H1 (cell line): ENCODE data around the gene TNFRSF6B. TPM values are rescaled to one million over a fixed set of nuclear protein-coding genes. Genes with fewer than 3 reads are reported as not detected.

Experiments used
- CTCF ChIA-PET: fragments of 300-600 bp; sonication (Branson Sonifier 250); formaldehyde crosslinking; loops from one replicate; lab custom pipeline; 2021; ENCODE audit not compliant: partially characterized antibody; lab: Charles Lee
- POLR2A ChIA-PET: fragments of 300-600 bp; sonication (Branson Sonifier 250); formaldehyde crosslinking; loops from one replicate; lab custom pipeline; 2021; ENCODE audit warnings: inconsistent platforms; ENCODE audit not compliant: partially characterized antibody; lab: Charles Lee
- DNase-seq, 2 experiments: peaks; one replicate each; pipeline versions ENCODE4 v3.0.0 to v3.0.0-alpha.2; 2010 to 2022; ENCODE audit warnings: low spot score in 2 of 2, low read depth in 1 of 2, mixed read lengths in 1 of 2
- FAIRE-seq: peaks from 2 replicates; lab custom pipeline; 2011; peaks lifted over from hg19 to GRCh38; lab: Jason Lieb, UNC
- H2AFZ ChIP-seq: 2 replicates; pipeline ENCODE4 v1.8.1; 2012; ENCODE audit warnings: low read length, inconsistent platforms
- H2AK5ac ChIP-seq: 2 replicates; pipeline ENCODE4 v1.6.1; 2013; ENCODE audit warnings: low read depth, low read length
- H2BK120ac ChIP-seq: replicated peaks from 2 replicates; pipeline ENCODE3; 2013; ENCODE audit warnings: low read depth, low read length, inconsistent platforms
- H2BK12ac ChIP-seq: 2 replicates; pipeline ENCODE4 v1.6.1; 2013; ENCODE audit warnings: low read depth, low read length
- H2BK15ac ChIP-seq: 2 replicates; pipeline ENCODE4 v1.6.1; 2013; ENCODE audit warnings: low read length
- H2BK20ac ChIP-seq: 2 replicates; pipeline ENCODE4 v1.6.1; 2013; ENCODE audit warnings: low read length
- H2BK5ac ChIP-seq: 2 replicates; pipeline ENCODE4 v1.6.1; 2013; ENCODE audit warnings: low read depth, low read length
- H3K14ac ChIP-seq: 2 replicates; pipeline ENCODE4 v1.6.1; 2013; ENCODE audit warnings: inconsistent platforms; ENCODE audit not compliant: insufficient read length
- H3K18ac ChIP-seq: 2 replicates; pipeline ENCODE4 v1.6.1; 2013; ENCODE audit warnings: low read length; ENCODE audit errors: extremely low read depth
- H3K23ac ChIP-seq: 2 replicates; pipeline ENCODE4 v1.6.1; 2013; ENCODE audit warnings: inconsistent platforms; ENCODE audit not compliant: insufficient read length
- H3K23me2 ChIP-seq: 2 replicates; pipeline ENCODE4 v1.6.1; 2013; ENCODE audit warnings: low read depth, low read length
- H3K27ac ChIP-seq: 2 replicates; pipeline ENCODE4 v1.6.1; 2011; ENCODE audit warnings: low read depth, low read length, inconsistent platforms
- H3K27me3 ChIP-seq, 4 experiments: replicated peaks in 1 of 4; 1 replicate in 1 of 4; 2 replicates in 3 of 4; pipeline versions ENCODE4 v1.6.1 to v1.8.1; 2011 to 2013; ENCODE audit warnings: low read length in 3 of 4, mild to moderate bottlenecking in 3 of 4, inconsistent platforms in 2 of 4, mixed read lengths in 2 of 4, moderate library complexity in 1 of 4; ENCODE audit not compliant: control insufficient read depth in 3 of 4, insufficient read depth in 3 of 4; ENCODE audit errors: extremely low read depth in 1 of 4
- H3K36me3 ChIP-seq, 4 experiments: 2 replicates each; pipeline versions ENCODE4 v1.6.1 to v1.8.1; 2011 to 2013; ENCODE audit warnings: mild to moderate bottlenecking in 4 of 4, low read length in 3 of 4, moderate library complexity in 2 of 4, control low read depth in 1 of 4, inconsistent platforms in 1 of 4; ENCODE audit not compliant: insufficient read depth in 4 of 4, control insufficient read depth in 2 of 4
- H3K4ac ChIP-seq: replicated peaks from 2 replicates; pipeline ENCODE3; 2013; ENCODE audit warnings: low read length, low read depth, mixed read lengths, inconsistent platforms; ENCODE audit not compliant: insufficient read length
- H3K4me1 ChIP-seq, 4 experiments: replicated peaks in 1 of 4; 1 replicate in 1 of 4; 2 replicates in 3 of 4; pipeline versions ENCODE4 v1.6.1 to v1.8.1; 2011 to 2013; ENCODE audit warnings: low read length in 3 of 4, inconsistent platforms in 2 of 4, mixed read lengths in 1 of 4; ENCODE audit not compliant: insufficient read depth in 4 of 4, control insufficient read depth in 3 of 4
- H3K4me2 ChIP-seq, 2 experiments: 2 replicates each; pipeline versions ENCODE4 v1.6.1 to v1.8.1; 2011 to 2013; ENCODE audit warnings: low read depth in 2 of 2, low read length in 2 of 2, control low read depth in 1 of 2, inconsistent platforms in 1 of 2, mild to moderate bottlenecking in 1 of 2; ENCODE audit not compliant: insufficient read depth in 1 of 2
- H3K4me3 ChIP-seq, 4 experiments: fragments of 200-600, 300-600 bp in 1 of 4; sonication (generic), shearing (Covaris generic), sonication (Bioruptor Twin) in 1 of 4; 2 replicates each; pipeline versions ENCODE4 v1.5.1 to v1.8.1; 2011 to 2016; ENCODE audit warnings: low read length in 4 of 4, low read depth in 3 of 4, control low read depth in 2 of 4, inconsistent platforms in 2 of 4, mild to moderate bottlenecking in 2 of 4, mixed read lengths in 1 of 4, moderate library complexity in 1 of 4; ENCODE audit not compliant: insufficient read depth in 2 of 4; ENCODE audit errors: extremely low read depth in 1 of 4
- H3K56ac ChIP-seq: replicated peaks from 2 replicates; pipeline ENCODE3; 2013; ENCODE audit warnings: low read depth, mild to moderate bottlenecking, mixed read lengths, low read length, inconsistent platforms; ENCODE audit not compliant: insufficient read length
- H3K79me1 ChIP-seq: 2 replicates; pipeline ENCODE4 v1.6.1; 2013; ENCODE audit warnings: low read depth, low read length, control low read depth
- H3K79me2 ChIP-seq, 2 experiments: 2 replicates each; pipeline versions ENCODE4 v1.6.1 to v1.8.1; 2012 to 2013; ENCODE audit warnings: low read length in 2 of 2, mild to moderate bottlenecking in 2 of 2, inconsistent platforms in 1 of 2; ENCODE audit not compliant: insufficient read depth in 2 of 2, control insufficient read depth in 1 of 2
- H3K9ac ChIP-seq, 4 experiments: replicated peaks in 1 of 4; 1 replicate in 1 of 4; 2 replicates in 3 of 4; pipeline versions ENCODE4 v1.6.1 to v1.8.1; 2011 to 2013; ENCODE audit warnings: low read depth in 3 of 4, low read length in 3 of 4, control low read depth in 2 of 4, mild to moderate bottlenecking in 2 of 4, moderate library complexity in 2 of 4, inconsistent platforms in 1 of 4; ENCODE audit errors: extremely low read depth in 1 of 4
- H3K9me3 ChIP-seq, 2 experiments: 2 replicates each; pipeline versions ENCODE4 v1.6.1 to v1.8.1; 2012 to 2013; ENCODE audit warnings: mild to moderate bottlenecking in 2 of 2, moderate library complexity in 2 of 2, control low read depth in 1 of 2, inconsistent platforms in 1 of 2, low read depth in 1 of 2, low read length in 1 of 2, mixed read lengths in 1 of 2; ENCODE audit not compliant: insufficient read depth in 2 of 2
- H4K20me1 ChIP-seq, 2 experiments: replicated peaks in 1 of 2; 2 replicates each; pipeline versions ENCODE3 to v1.8.1; 2011 to 2013; ENCODE audit warnings: inconsistent platforms in 2 of 2, low read length in 2 of 2, mild to moderate bottlenecking in 1 of 2; ENCODE audit not compliant: insufficient read depth in 2 of 2, control insufficient read depth in 1 of 2
- H4K5ac ChIP-seq: 2 replicates; pipeline ENCODE4 v1.6.1; 2013; ENCODE audit warnings: low read length, low read depth, mixed read lengths, inconsistent platforms; ENCODE audit not compliant: insufficient read length
- H4K8ac ChIP-seq: 2 replicates; pipeline ENCODE4 v1.8.0; 2013; ENCODE audit warnings: mild to moderate bottlenecking, moderate library complexity, low read length, inconsistent platforms; ENCODE audit not compliant: insufficient read depth; ENCODE audit errors: extremely low read depth
- H4K91ac ChIP-seq: replicated peaks from 2 replicates; pipeline ENCODE3; 2013; ENCODE audit warnings: low read length, mixed read lengths, inconsistent platforms; ENCODE audit not compliant: insufficient read length
- CBX5 ChIP-seq: fragments of 300-800, 300-1000 bp; sonication (generic); IDR thresholded peaks from 2 replicates; pipeline ENCODE4 v1.7.1; 2016; ENCODE audit warnings: antibody characterized with exemption, low read length, low read depth
- CBX8 ChIP-seq: fragments of 300-800, 300-1000 bp; sonication (generic); IDR thresholded peaks from 2 replicates; pipeline ENCODE4 v1.7.1; 2016; ENCODE audit warnings: low read depth, low read length, borderline replicate concordance
- EP300 ChIP-seq, 2 experiments: IDR thresholded peaks; 1 replicate in 1 of 2; 2 replicates in 1 of 2; pipeline ENCODE4 v1.6.1; 2011 to 2012; ENCODE audit warnings: low read depth in 2 of 2, low read length in 2 of 2, mild to moderate bottlenecking in 2 of 2, borderline replicate concordance in 1 of 2, inconsistent platforms in 1 of 2, moderate library complexity in 1 of 2
- EZH2 ChIP-seq: fragments of 200-600 bp; sonication (generic); IDR thresholded peaks from 2 replicates; pipeline ENCODE4 v1.7.1; 2012; ENCODE audit warnings: low read depth, mild to moderate bottlenecking, moderate library complexity, low read length, inconsistent platforms; ENCODE audit not compliant: severe bottlenecking
- GABPA ChIP-seq: IDR thresholded peaks from 2 replicates; pipeline ENCODE4 v1.6.1; 2011; ENCODE audit warnings: mild to moderate bottlenecking, low read length, moderate library complexity, borderline replicate concordance; ENCODE audit not compliant: insufficient read depth
- GTF2F1 ChIP-seq: IDR thresholded peaks from 2 replicates; pipeline ENCODE4 v1.6.1; 2012; ENCODE audit warnings: low read depth, low read length, improper control_type of control experiment, borderline replicate concordance
- PHF8 ChIP-seq: fragments of 200-600 bp; sonication (generic); conservative IDR thresholded peaks from 2 replicates; pipeline ENCODE4 v1.7.1; 2012; ENCODE audit warnings: low read depth, mild to moderate bottlenecking, inconsistent platforms, low read length, moderate library complexity
- SIRT6 ChIP-seq: IDR thresholded peaks from one replicate; pipeline ENCODE4 v1.7.1; 2012; ENCODE audit warnings: low read length, inconsistent platforms
- TBP ChIP-seq: IDR thresholded peaks from 2 replicates; pipeline ENCODE4 v1.6.1; 2011; ENCODE audit warnings: low read depth, low read length, improper control_type of control experiment
- TCF12 ChIP-seq: IDR thresholded peaks from 2 replicates; pipeline ENCODE4 v1.6.1; 2011; ENCODE audit warnings: low read depth, mild to moderate bottlenecking, low read length
- TEAD4 ChIP-seq: IDR thresholded peaks from 2 replicates; pipeline ENCODE4 v1.6.1; 2012; ENCODE audit warnings: low read depth, low read length, inconsistent platforms, mixed read lengths
- ZNF274 ChIP-seq: IDR thresholded peaks from 2 replicates; pipeline ENCODE4 v1.7.0; 2012; ENCODE audit warnings: low read length, borderline replicate concordance; ENCODE audit errors: extremely low read depth
- WGBS, 2 experiments: shearing (Covaris generic) in 1 of 2; methylation state at CpG; one replicate each; pipeline versions ENCODE4 v1.1.6 to v1.1.7; 2013 to 2015; ENCODE audit warnings: low lambda C conversion rate in 2 of 2, mixed read lengths in 2 of 2, inconsistent platforms in 1 of 2, low coverage in 1 of 2, missing lambda C conversion rate in 1 of 2; ENCODE audit not compliant: insufficient replicate concordance in 2 of 2, insufficient coverage in 1 of 2, insufficient read length in 1 of 2; ENCODE audit errors: extremely low coverage in 1 of 2, missing lambda C conversion rate in 1 of 2; 5-methylcytosine and 5-hydroxymethylcytosine counted together
- polyA plus RNA-seq, 7 experiments: library from polyadenylated mRNA; depleted of rRNA in 3 of 7; stranded (reverse) in 5 of 7; unstranded in 2 of 7; fragments of >200 nt in 5 of 7; fragments of 200-250 nt in 2 of 7; gene quantifications; 1 replicate in 5 of 7; 2 replicates in 1 of 7; 4 replicates in 1 of 7; pipeline versions ENCODE4 v1.2.1 to v1.2.3, GENCODE V29; 2011 to 2013; ENCODE audit warnings: missing spikeins in 2 of 7, mixed read lengths in 2 of 7
- total RNA-seq: library from RNA; stranded (reverse); fragmentation: NEBNext Ultra II Directional; extraction: Animal tissue kit (Norgen Biotek cat#: 25700); gene quantifications from 2 replicates; pipeline ENCODE4 v1.2.1, GENCODE V29; 2021

Gene TNFRSF6B
- total and polyA plus RNA-seq, 2 of the 8 experiments (the other 6 are each of a cell fraction or from before 2014, with no cell fraction given), result 3.1 TPM; not detected in 1

- Histone ChIP-seq H3K4me1 (peaks cover 0 to 11% (median 6%) of the 10 kb centered on the region in 4 experiments; a peak in 5 of 7 replicates), H2BK5ac (no peak overlapping the region), H4K20me1 (peaks cover 6 to 16% of the 10 kb centered on the region in 2 experiments), H3K56ac (no peak overlapping the region), H3K14ac (no peak overlapping the region), H3K36me3 (peaks cover 7 to 33% (median 12%) of the 10 kb centered on the region in 4 experiments), H2AK5ac (peak overlapping the region; percentile 13; the same call in 1 of the 2 replicates), H2AFZ (no peak overlapping the region), H3K18ac (no peak overlapping the region), H3K79me2 (peaks cover 0 to 55% of the 10 kb centered on the region in 2 experiments; a peak in 3 of 4 replicates), H2BK15ac (no peak overlapping the region), H3K27ac (no peak overlapping the region), H3K23me2 (peaks cover 5% of the 10 kb centered on the region; the same call in 1 of the 2 replicates), H2BK120ac (no peak overlapping the region), H3K27me3 (no peaks in the 10 kb centered on the region), H3K9ac (no peak overlapping the region), H3K4me2 (peak overlapping the region; percentile 80 to 97), H4K8ac (peak overlapping the region; percentile 28; the same call in 1 of the 2 replicates), H3K23ac (no peak overlapping the region), H2BK12ac (no peak overlapping the region), H3K9me3 (no peaks in the 10 kb centered on the region), H3K79me1 (peaks cover 10% of the 10 kb centered on the region; the same call in 1 of the 2 replicates), H3K4me3 (peak overlapping the region in 1 of 4 experiments; percentile 88; a peak in 2 of 8 replicates), H3K4ac (no peak overlapping the region), H4K91ac (no peak overlapping the region), H2BK20ac (no peak overlapping the region), H4K5ac (no peak overlapping the region)
- no peak for FAIRE-seq
- CTCF ChIA-PET, result interaction anchor here (0.6 to 2.4 kb wide), 6 partner anchors 14 to 265 kb away, joined by 3 to 8 read pairs (median 5); no protein-coding TSS in a partner anchor
- POLR2A ChIA-PET, result interaction anchor here (0.7 to 2.7 kb wide), 6 partner anchors 10 to 156 kb away, joined by 3 to 16 read pairs (median 7); partner anchors contain the start of genes LIME1, RTEL1, SLC2A4RG and TNFRSF6B
- DNase-seq, result no peak
- 90% methylated on average over 14 of the region's 17 CpGs; no CpG with 5 or more reads in 1 of the 2 experiments for WGBS, 2 experiments
- no peak for TF ChIP-seq PHF8
- no peak for TF ChIP-seq TBP
- no peak for TF ChIP-seq CBX5
- no peak for TF ChIP-seq TEAD4
- no peak for TF ChIP-seq GABPA
- no peak for TF ChIP-seq ZNF274
- TF ChIP-seq CBX8, result no peak
- TF ChIP-seq EZH2, result no peak
- no peak for TF ChIP-seq EP300 (IDR thresholded peaks at IDR 0.05; ENCODE audit: borderline replicate concordance in 1 of 2, low read depth in 2 of 2, low read length in 2 of 2)
- TF ChIP-seq SIRT6, result no peak
- no peak for TF ChIP-seq GTF2F1
- TF ChIP-seq TCF12, result no peak
Observed at GRCh38 chr20:63709149-63709527, 12.7 kb downstream of the TNFRSF6B start.
